ENCODE data around the gene ZZZ3. TPM values are rescaled to one million over a fixed set of nuclear protein-coding genes. Genes with fewer than 3 reads are reported as not detected.

Gene ZZZ3
- total and polyA plus RNA-seq, 2 donors (not counting 1 experiment from before 2014, with no cell fraction given) = 14.4 to 65.7 TPM

DNA sequence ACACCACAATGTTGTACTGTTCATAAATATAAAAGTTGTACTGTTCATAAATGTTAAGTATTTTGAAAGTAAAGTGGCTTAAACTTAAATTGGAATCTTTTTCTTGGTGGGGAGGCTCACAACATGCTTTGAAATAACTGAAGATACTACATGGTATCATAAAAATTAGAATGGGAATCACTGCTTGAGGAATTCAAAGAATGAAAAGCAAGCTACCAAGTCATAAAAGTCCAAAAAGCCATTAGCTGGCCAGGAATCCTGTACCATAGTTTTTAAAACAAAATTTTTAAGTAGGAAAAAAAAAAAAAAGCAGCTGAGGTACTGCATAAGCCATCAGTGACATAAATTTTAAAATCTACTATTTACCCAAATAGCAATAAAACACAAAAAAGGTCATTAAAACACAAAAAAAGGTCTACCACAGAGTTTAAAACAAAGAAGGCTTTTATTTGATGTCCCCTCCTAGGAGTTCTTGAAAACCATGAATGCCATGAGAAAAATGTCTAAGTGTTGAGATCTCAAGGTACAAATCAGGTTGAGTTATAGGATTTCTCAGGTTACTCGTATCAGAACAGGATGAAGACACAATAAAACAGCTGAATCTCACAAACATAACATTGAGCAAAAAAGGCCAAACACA, 8.6 kb downstream of the ZZZ3 start:
- H3K4me1 Mint-ChIP-seq = peaks cover 46% of the 10 kb centered on the region
- ATAC-seq (ENCODE audit: low read depth) = no peak
- DNase-seq = no peak
- H4K20me1 ChIP-seq (ENCODE audit: control insufficient read depth, insufficient read depth, low read length, poor library complexity, severe bottlenecking) = peaks cover 65% of the 10 kb centered on the region
- H3K27me3 ChIP-seq (replicated peaks in 1 of 4; ENCODE audit: control extremely low read depth in 1 of 4, control insufficient read depth in 3 of 4, insufficient read depth in 4 of 4, low read length in 3 of 4) = no peaks in the 10 kb centered on the region
- H3K9me3 Mint-ChIP-seq (ENCODE audit: insufficient read depth) = no peaks in the 10 kb centered on the region
- intact Hi-C loops (cut with micrococcal nuclease) = no loop called here
- CTCF ChIA-PET = interaction anchor here (1.0 kb wide), 2 partner anchors 8 to 10 kb away, joined by 3 read pairs; partner anchors contain the start of gene ZZZ3
- no peak overlapping the region for H3K4me3 Mint-ChIP-seq
- H3K9ac ChIP-seq (ENCODE audit: low read length) = no peak overlapping the region
- H3K79me2 ChIP-seq (ENCODE audit: control insufficient read depth, insufficient read depth, low read length) = peaks cover 97% of the 10 kb centered on the region
- POLR2A ChIA-PET = no interaction called here
- no peak overlapping the region for H3K27ac ChIP-seq (ENCODE audit: low read length in 2 of 2)
- no CpG with 5 or more reads among the region's 1 CpG for WGBS (ENCODE audit: insufficient coverage)
- no peak overlapping the region for H2AFZ ChIP-seq (ENCODE audit: insufficient read depth, low read depth, low read length, poor library complexity, severe bottlenecking)
- no peaks in the 10 kb centered on the region for H3K9me3 ChIP-seq (ENCODE audit: control extremely low read depth in 1 of 3, control insufficient read depth in 2 of 3, insufficient read depth in 1 of 3, low read length in 2 of 3)
- no peaks in the 10 kb centered on the region for H3K36me3 ChIP-seq (replicated peaks in 1 of 2; ENCODE audit: control extremely low read depth in 1 of 2, control insufficient read depth in 1 of 2, extremely low read depth in 1 of 2, insufficient read depth in 2 of 2, low read length in 1 of 2)
- H3K27me3 Mint-ChIP-seq = no peaks in the 10 kb centered on the region
- H3K4me2 ChIP-seq (replicated peaks; ENCODE audit: low read depth, low read length, poor library complexity, severe bottlenecking) = no peak overlapping the region
- H3K4me1 ChIP-seq (ENCODE audit: control insufficient read depth in 2 of 2, insufficient read depth in 2 of 2, low read length in 2 of 2) = peaks cover 0 to 3% of the 10 kb centered on the region in 2 donors
- no peak overlapping the region for H3K27ac Mint-ChIP-seq
- TF ChIP-seq EZH2 (IDR thresholded peaks at IDR 0.05; ENCODE audit: borderline replicate concordance, insufficient read depth, low read depth, low read length, poor library complexity, severe bottlenecking) = no peak
- TF ChIP-seq, protein P1, sequence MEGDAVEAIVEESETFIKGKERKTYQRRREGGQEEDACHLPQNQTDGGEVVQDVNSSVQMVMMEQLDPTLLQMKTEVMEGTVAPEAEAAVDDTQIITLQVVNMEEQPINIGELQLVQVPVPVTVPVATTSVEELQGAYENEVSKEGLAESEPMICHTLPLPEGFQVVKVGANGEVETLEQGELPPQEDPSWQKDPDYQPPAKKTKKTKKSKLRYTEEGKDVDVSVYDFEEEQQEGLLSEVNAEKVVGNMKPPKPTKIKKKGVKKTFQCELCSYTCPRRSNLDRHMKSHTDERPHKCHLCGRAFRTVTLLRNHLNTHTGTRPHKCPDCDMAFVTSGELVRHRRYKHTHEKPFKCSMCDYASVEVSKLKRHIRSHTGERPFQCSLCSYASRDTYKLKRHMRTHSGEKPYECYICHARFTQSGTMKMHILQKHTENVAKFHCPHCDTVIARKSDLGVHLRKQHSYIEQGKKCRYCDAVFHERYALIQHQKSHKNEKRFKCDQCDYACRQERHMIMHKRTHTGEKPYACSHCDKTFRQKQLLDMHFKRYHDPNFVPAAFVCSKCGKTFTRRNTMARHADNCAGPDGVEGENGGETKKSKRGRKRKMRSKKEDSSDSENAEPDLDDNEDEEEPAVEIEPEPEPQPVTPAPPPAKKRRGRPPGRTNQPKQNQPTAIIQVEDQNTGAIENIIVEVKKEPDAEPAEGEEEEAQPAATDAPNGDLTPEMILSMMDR (IDR thresholded peaks at IDR 0.05) = no peak
- no peak overlapping the region for H3K4me3 ChIP-seq (ENCODE audit: control extremely low read depth in 1 of 5, extremely low read depth in 1 of 5, insufficient read depth in 1 of 5, low read depth in 2 of 5, low read length in 4 of 5)

DNA sequence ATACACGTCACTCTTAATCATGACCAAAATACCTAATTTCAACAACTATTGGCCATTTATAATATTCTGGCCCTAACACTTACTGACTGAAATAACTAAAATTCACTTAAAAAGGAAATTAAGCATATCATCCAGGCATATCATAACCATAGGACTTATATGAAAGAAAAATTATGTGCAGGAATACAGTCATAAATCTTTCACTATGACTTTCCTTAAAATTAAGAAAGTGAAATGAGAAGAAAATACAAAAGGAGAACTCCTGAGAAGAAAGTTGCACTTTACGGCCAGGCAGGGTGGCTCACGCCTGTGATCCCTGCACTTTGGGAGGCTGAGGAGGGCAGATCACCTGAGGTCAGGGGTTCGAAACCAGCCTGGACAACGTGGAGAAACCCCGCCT, 9.4 kb downstream of the ZZZ3 start:
- no peak for DNase-seq
- no peak overlapping the region for H3K9ac ChIP-seq (ENCODE audit: low read length)
- H3K27me3 ChIP-seq (replicated peaks in 1 of 4; ENCODE audit: control extremely low read depth in 1 of 4, control insufficient read depth in 3 of 4, insufficient read depth in 4 of 4, low read length in 3 of 4) = no peaks in the 10 kb centered on the region
- ChIA-PET POLR2A (no interaction called here), CTCF (interaction anchor here (1.0 kb wide), 1 partner anchor 11 kb away, joined by 3 read pairs; no protein-coding TSS in a partner anchor)
- H3K27me3 Mint-ChIP-seq = no peaks in the 10 kb centered on the region
- H3K4me2 ChIP-seq (replicated peaks; ENCODE audit: low read depth, low read length, poor library complexity, severe bottlenecking) = no peak overlapping the region
- no peak overlapping the region for H3K4me3 Mint-ChIP-seq
- no peak overlapping the region for H2AFZ ChIP-seq (ENCODE audit: insufficient read depth, low read depth, low read length, poor library complexity, severe bottlenecking)
- WGBS (ENCODE audit: insufficient coverage) = 90% methylated on average over 3 of the region's 6 CpGs
- H3K9me3 Mint-ChIP-seq (ENCODE audit: insufficient read depth) = no peaks in the 10 kb centered on the region
- intact Hi-C loops (cut with micrococcal nuclease) = no loop called here
- H3K36me3 ChIP-seq (replicated peaks in 1 of 2; ENCODE audit: control extremely low read depth in 1 of 2, control insufficient read depth in 1 of 2, extremely low read depth in 1 of 2, insufficient read depth in 2 of 2, low read length in 1 of 2) = no peaks in the 10 kb centered on the region
- no peak overlapping the region for H3K27ac ChIP-seq (ENCODE audit: low read length in 2 of 2)
- H3K4me1 Mint-ChIP-seq = peaks cover 43% of the 10 kb centered on the region
- H3K4me1 ChIP-seq (ENCODE audit: control insufficient read depth in 2 of 2, insufficient read depth in 2 of 2, low read length in 2 of 2) = no peaks in the 10 kb centered on the region
- H3K79me2 ChIP-seq (ENCODE audit: control insufficient read depth, insufficient read depth, low read length) = peaks cover 98% of the 10 kb centered on the region
- peaks cover 69% of the 10 kb centered on the region for H4K20me1 ChIP-seq (ENCODE audit: control insufficient read depth, insufficient read depth, low read length, poor library complexity, severe bottlenecking)
- H3K9me3 ChIP-seq (ENCODE audit: control extremely low read depth in 1 of 3, control insufficient read depth in 2 of 3, insufficient read depth in 1 of 3, low read length in 2 of 3) = no peaks in the 10 kb centered on the region
- no peak for TF ChIP-seq EZH2 (IDR thresholded peaks at IDR 0.05; ENCODE audit: borderline replicate concordance, insufficient read depth, low read depth, low read length, poor library complexity, severe bottlenecking)
- TF ChIP-seq, protein P1 (IDR thresholded peaks at IDR 0.05) = no peak
- H3K27ac Mint-ChIP-seq = no peak overlapping the region
- H3K4me3 ChIP-seq (ENCODE audit: control extremely low read depth in 1 of 5, extremely low read depth in 1 of 5, insufficient read depth in 1 of 5, low read depth in 2 of 5, low read length in 4 of 5) = no peak overlapping the region
- ATAC-seq (ENCODE audit: low read depth) = no peak

Data from B cell (primary cell).